Measurements from ENCODE around the gene GOLT1A.

GOLT1A gene

DNA sequence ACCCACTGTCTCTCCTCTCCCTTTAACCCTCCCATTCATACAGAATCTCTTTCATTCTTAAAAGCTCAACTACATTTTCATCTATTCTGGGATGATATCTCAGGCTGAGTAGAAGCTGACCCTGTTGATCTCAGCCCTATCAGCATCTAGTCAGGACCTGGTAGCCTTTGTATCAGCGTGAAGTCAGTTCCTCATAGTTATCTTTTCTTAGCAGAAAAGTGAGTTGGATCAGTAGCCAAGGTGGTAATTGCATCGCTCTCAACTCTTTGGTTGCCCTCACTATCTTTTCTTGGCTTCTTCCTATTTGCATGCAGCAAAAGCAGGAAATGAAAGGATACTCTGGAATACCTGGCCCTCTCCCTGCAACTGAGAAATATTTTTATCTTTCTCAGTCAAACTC is 13.6 kb upstream of the GOLT1A start:
- Histone ChIP-seq H3K36me3 (ENCODE audit: control insufficient read depth, insufficient read depth, low read length) (no peaks in the 10 kb centered on the region), H3K27me3 (ENCODE audit: control insufficient read depth, insufficient read depth, low read length) (no peaks in the 10 kb centered on the region), H3K4me1 (ENCODE audit: control insufficient read depth, insufficient read depth, low read length) (no peaks in the 10 kb centered on the region), H3K4me3 (ENCODE audit: low read depth, low read length) (no peak overlapping the region), H3K9me3 (ENCODE audit: control insufficient read depth, insufficient read depth, low read length) (no peaks in the 10 kb centered on the region), H3K9ac (ENCODE audit: low read depth, low read length) (no peak overlapping the region), H3K27ac (ENCODE audit: low read depth, low read length) (no peak overlapping the region)

DNA sequence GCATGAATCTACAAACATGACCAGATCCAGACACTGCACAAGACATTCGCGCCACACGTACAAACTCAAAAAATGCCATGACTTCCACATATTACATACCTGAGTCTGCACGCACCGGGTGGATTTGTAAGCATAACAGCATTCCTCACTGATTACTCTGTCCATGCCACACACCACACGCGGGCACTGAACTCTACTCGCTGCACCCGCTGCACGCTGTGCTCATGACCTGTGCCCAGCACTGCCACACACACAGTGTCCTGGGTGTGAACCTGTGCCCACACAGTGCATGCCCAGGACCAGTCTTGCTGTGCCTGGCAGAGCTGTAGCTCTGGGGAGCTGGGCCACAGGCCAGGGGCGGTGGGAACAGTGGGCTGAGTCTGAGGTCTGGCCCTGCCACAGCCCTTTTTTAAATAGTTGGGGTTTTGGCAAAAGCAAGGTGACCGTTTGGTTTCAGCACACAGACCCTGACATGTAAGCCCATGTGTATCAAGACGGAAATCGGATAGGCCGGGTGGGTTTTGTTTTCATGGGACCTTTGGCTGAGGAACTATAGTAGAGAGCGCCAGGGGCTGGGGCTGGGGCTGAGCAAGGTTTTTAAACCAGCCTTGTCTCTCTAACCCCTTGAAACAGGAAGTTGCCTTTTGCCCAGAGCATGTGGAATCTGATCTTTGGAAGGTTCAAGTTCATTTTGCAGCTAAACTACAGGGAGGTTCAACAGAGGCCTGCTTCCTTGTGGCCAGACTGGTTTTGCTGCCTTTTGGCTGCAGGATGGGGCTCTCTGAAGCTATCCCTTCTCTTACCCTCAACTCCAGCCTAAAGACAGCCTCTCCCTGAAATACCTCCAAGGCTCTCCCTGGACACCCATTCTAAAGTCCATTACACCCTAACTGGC is 12.3 kb upstream of the GOLT1A start:
- Histone ChIP-seq H3K4me1 (ENCODE audit: control insufficient read depth, insufficient read depth, low read length) (peaks cover 5% of the 10 kb centered on the region; the same call in 1 of the 2 replicates), H3K27me3 (ENCODE audit: control insufficient read depth, insufficient read depth, low read length) (no peaks in the 10 kb centered on the region), H3K36me3 (ENCODE audit: control insufficient read depth, insufficient read depth, low read length) (no peaks in the 10 kb centered on the region), H3K9ac (ENCODE audit: low read depth, low read length) (no peak overlapping the region), H3K4me3 (ENCODE audit: low read depth, low read length) (no peak overlapping the region), H3K9me3 (ENCODE audit: control insufficient read depth, insufficient read depth, low read length) (no peaks in the 10 kb centered on the region), H3K27ac (ENCODE audit: low read depth, low read length) (no peak overlapping the region)

DNA sequence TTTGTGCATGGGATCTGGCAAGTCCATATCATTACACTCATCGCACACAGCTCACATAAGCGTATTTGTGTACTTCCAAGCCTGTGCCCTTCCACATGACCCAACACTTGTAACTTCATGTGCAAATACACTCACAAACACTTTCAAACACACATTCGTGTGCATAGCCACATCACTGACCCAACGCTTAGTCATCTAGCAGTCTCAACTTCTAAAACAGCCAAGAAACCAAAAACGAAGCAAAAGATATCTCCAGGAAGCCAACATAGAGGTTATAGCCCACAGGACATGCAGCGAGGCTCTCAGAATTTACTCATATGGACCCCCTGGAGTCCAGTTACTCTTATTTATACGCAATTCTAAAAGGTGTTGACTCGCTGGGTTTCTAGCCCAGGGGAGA is 10.9 kb upstream of the GOLT1A start:
- Histone ChIP-seq H3K36me3 (ENCODE audit: control insufficient read depth, insufficient read depth, low read length) (no peaks in the 10 kb centered on the region), H3K27me3 (ENCODE audit: control insufficient read depth, insufficient read depth, low read length) (no peaks in the 10 kb centered on the region), H3K4me1 (ENCODE audit: control insufficient read depth, insufficient read depth, low read length) (peaks cover 5% of the 10 kb centered on the region; the same call in 1 of the 2 replicates), H3K9ac (ENCODE audit: low read depth, low read length) (no peak overlapping the region), H3K27ac (ENCODE audit: low read depth, low read length) (no peak overlapping the region), H3K9me3 (ENCODE audit: control insufficient read depth, insufficient read depth, low read length) (no peaks in the 10 kb centered on the region), H3K4me3 (ENCODE audit: low read depth, low read length) (no peak overlapping the region)

DNA sequence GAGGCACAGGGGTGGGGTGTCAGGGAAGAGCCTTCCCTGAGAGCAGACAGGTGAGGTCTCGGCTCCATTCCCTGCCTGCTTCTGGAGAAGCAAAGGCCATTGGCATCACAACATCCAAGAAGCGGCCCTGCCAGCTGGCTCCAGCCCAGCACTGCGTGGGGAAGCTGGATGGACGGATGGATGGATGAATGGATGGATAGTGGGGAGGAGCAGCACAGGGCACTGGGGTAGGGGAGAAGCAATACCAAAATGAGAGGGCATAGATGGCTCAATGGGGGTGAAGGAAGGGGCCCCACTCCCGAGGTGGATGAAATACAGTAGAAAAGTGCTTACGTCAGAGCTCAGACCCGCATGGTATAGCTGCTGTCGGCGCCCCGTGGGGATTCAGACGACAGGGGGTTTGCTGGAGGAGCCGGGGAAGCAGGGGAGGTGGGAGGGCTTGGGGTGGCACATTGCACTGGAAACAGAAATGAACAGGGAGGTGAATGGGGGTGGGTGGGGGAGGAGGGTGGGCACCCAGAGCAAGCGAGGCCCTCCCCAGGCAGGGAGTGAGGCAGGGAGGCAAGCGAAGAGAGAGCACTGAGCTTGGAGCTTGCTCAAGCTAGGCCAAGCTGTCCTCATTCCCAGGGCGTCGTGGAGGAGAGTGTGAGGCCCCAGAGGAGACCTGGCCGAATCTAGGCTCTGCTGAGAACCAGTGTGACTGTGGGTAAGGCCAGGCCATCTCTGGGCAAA is 9.5 kb upstream of the GOLT1A start:
- H3K27ac ChIP-seq (ENCODE audit: low read depth, low read length): no peak overlapping the region
- no peak overlapping the region for H3K4me3 ChIP-seq (ENCODE audit: low read depth, low read length)
- H3K9ac ChIP-seq (ENCODE audit: low read depth, low read length): no peak overlapping the region
- peaks cover 5% of the 10 kb centered on the region; the same call in 1 of the 2 replicates for H3K4me1 ChIP-seq (ENCODE audit: control insufficient read depth, insufficient read depth, low read length)
- H3K9me3 ChIP-seq (ENCODE audit: control insufficient read depth, insufficient read depth, low read length): no peaks in the 10 kb centered on the region
- H3K27me3 ChIP-seq (ENCODE audit: control insufficient read depth, insufficient read depth, low read length): no peaks in the 10 kb centered on the region
- H3K36me3 ChIP-seq (ENCODE audit: control insufficient read depth, insufficient read depth, low read length): no peaks in the 10 kb centered on the region

DNA sequence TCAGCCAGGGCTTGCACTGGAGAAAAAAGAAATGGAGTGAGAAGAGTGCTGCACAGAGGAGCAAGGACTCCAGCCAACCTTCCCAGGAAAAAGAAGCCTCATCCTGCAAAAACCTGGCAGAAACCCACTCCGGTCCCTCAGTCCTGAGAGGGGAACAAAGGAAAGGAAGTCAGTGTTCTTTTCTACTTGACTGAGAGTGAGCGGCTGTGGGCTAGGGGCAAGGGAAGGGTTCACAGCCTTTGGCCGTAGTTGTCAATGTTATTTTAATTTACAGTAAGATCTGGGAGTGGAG is 8.9 kb upstream of the GOLT1A start:
- Histone ChIP-seq H3K27me3 (ENCODE audit: control insufficient read depth, insufficient read depth, low read length) (no peaks in the 10 kb centered on the region), H3K27ac (ENCODE audit: low read depth, low read length) (no peak overlapping the region), H3K4me3 (ENCODE audit: low read depth, low read length) (no peak overlapping the region), H3K4me1 (ENCODE audit: control insufficient read depth, insufficient read depth, low read length) (peaks cover 5% of the 10 kb centered on the region; the same call in 1 of the 2 replicates), H3K9ac (ENCODE audit: low read depth, low read length) (no peak overlapping the region), H3K9me3 (ENCODE audit: control insufficient read depth, insufficient read depth, low read length) (no peaks in the 10 kb centered on the region), H3K36me3 (ENCODE audit: control insufficient read depth, insufficient read depth, low read length) (no peaks in the 10 kb centered on the region)

DNA sequence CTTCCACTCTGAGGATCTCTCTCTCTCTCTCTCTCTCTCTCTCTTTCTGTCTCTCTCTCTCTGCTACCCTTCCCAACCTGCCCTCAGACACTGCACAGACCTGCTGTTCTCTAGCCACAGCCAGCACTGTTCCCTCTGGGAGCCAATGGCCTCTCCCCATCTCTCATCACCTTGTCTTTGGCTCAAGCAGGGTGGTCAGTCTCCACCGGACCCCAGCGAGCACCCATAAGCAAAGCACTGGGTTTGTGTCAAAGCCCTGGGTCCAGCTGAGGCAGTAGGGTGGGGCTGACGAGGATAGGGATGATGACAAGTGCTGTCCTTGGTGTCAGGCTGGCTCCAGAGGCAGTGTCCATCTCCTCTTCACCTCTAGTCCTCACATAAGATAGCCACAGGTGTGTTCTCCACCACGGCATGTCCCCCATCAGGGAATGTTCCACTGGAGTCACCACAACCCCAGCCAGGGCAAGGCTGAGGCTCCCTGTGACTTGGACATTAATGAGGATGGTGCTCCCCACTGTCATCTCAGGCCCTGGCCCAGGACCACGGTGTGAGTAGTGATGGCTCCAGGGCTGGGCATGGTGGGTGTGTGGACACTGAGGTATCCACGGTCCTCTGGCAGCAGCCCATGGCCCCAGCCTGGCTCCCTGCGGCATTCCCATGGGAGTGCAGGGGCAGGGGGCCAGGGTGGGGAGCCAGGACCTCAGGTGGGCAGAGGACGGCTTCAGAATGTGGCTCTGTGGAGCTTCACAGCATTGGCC is 8.4 kb upstream of the GOLT1A start:
- Histone ChIP-seq H3K27me3 (ENCODE audit: control insufficient read depth, insufficient read depth, low read length) (no peaks in the 10 kb centered on the region), H3K4me1 (ENCODE audit: control insufficient read depth, insufficient read depth, low read length) (peaks cover 5% of the 10 kb centered on the region; the same call in 1 of the 2 replicates), H3K9me3 (ENCODE audit: control insufficient read depth, insufficient read depth, low read length) (no peaks in the 10 kb centered on the region), H3K9ac (ENCODE audit: low read depth, low read length) (no peak overlapping the region), H3K36me3 (ENCODE audit: control insufficient read depth, insufficient read depth, low read length) (no peaks in the 10 kb centered on the region), H3K4me3 (ENCODE audit: low read depth, low read length) (no peak overlapping the region), H3K27ac (ENCODE audit: low read depth, low read length) (no peak overlapping the region)

DNA sequence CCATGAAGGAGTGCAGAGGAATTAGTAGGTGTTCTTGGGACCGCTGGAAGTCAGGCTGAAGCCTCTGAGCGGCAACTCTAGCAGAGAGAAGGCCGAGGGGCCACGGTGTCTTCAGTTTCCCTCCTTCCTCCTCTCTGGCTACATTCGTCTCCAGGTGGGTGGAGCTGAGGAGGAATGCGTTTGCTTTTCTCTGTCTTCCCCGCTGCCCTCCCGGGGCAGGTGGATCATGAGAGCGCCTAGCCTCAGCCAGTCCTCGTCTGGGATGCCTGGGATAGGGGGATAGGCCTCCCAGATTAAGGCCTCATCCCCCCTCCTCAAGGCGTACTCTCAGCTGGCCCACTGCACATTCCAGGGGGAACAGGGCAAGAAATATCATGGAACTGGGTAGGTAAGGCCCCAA is 7.5 kb upstream of the GOLT1A start:
- Histone ChIP-seq H3K9ac (ENCODE audit: low read depth, low read length) (no peak overlapping the region), H3K27ac (ENCODE audit: low read depth, low read length) (no peak overlapping the region), H3K27me3 (ENCODE audit: control insufficient read depth, insufficient read depth, low read length) (no peaks in the 10 kb centered on the region), H3K4me1 (ENCODE audit: control insufficient read depth, insufficient read depth, low read length) (peaks cover 5% of the 10 kb centered on the region; the same call in 1 of the 2 replicates), H3K4me3 (ENCODE audit: low read depth, low read length) (no peak overlapping the region), H3K36me3 (ENCODE audit: control insufficient read depth, insufficient read depth, low read length) (no peaks in the 10 kb centered on the region), H3K9me3 (ENCODE audit: control insufficient read depth, insufficient read depth, low read length) (no peaks in the 10 kb centered on the region)

DNA sequence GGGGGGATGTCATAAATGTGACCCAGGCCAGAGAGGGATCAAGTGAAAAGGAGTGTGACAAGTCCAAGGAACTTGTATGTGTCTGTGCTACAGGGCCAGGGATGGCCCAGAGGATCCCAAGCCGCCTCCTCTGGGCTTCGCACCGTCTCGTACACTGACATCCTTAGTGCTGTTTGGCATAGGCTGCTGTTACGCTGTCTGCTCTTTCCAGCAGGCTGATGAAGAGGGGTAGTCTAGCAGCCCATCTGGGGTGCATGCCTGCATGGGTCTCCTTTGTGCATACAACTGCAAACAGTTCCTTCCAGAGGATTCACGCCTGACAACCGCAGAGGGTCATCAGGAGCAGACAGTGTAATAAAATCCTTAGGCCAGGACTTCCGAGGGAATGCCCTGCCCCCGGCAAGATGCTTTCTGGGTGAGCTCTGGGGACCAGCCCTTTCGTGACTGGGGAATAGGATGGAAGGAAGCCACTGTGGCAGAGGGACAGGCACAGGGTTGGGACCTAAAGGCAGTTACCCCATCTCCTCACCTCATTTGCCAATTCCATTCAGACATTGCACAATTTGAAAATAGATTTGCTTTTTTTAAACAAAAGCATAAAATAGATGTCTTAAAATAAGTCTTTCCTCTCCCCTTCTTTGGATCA is 6.3 kb upstream of the GOLT1A start:
- no peaks in the 10 kb centered on the region for H3K27me3 ChIP-seq (ENCODE audit: control insufficient read depth, insufficient read depth, low read length)
- no peak overlapping the region for H3K4me3 ChIP-seq (ENCODE audit: low read depth, low read length)
- H3K4me1 ChIP-seq (ENCODE audit: control insufficient read depth, insufficient read depth, low read length): peaks cover 5% of the 10 kb centered on the region; the same call in 1 of the 2 replicates
- H3K9ac ChIP-seq (ENCODE audit: low read depth, low read length): no peak overlapping the region
- H3K36me3 ChIP-seq (ENCODE audit: control insufficient read depth, insufficient read depth, low read length): no peaks in the 10 kb centered on the region
- H3K27ac ChIP-seq (ENCODE audit: low read depth, low read length): no peak overlapping the region
- H3K9me3 ChIP-seq (ENCODE audit: control insufficient read depth, insufficient read depth, low read length): no peaks in the 10 kb centered on the region

DNA sequence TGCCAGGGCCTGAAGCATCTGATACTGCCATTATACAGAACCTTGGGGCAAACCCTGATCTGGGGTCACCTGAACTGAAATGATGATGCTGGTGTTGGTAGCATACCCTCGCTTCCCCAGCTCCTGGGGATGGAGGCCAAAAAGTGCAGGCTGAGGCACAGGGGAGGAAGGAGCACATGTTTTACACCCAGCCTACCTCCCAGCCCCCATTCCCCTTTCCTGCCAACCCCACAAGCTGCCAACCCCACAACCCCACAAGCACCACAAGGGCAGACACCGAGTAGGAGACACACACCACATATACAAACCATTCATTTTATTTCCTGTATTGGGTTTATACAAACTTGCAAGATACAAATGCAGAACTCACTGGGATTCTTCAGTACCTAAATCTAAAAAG is 4.8 kb upstream of the GOLT1A start:
- no peak overlapping the region for H3K27ac ChIP-seq (ENCODE audit: low read depth, low read length)
- no peak overlapping the region for H3K4me3 ChIP-seq (ENCODE audit: low read depth, low read length)
- H3K36me3 ChIP-seq (ENCODE audit: control insufficient read depth, insufficient read depth, low read length): no peaks in the 10 kb centered on the region
- peaks cover 5% of the 10 kb centered on the region; the same call in 1 of the 2 replicates for H3K4me1 ChIP-seq (ENCODE audit: control insufficient read depth, insufficient read depth, low read length)
- H3K9ac ChIP-seq (ENCODE audit: low read depth, low read length): no peak overlapping the region
- H3K9me3 ChIP-seq (ENCODE audit: control insufficient read depth, insufficient read depth, low read length): no peaks in the 10 kb centered on the region
- no peaks in the 10 kb centered on the region for H3K27me3 ChIP-seq (ENCODE audit: control insufficient read depth, insufficient read depth, low read length)

DNA sequence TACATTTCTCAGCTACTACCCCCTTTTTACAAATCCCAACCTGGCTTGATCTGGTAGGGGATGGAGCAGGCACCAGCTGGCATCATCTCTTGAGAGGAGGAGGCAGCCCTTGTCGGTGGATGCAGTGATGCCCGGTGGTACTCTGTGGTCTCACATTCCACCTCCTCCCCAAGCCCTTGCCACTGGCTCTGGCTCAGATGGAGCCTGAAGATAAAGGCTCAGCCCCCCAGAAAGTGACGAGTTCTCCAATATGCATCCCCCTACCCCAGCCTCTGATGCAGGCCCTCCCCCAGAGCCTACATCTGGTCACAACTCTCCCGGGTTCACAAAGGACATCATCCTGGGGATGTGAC is 3.8 kb upstream of the GOLT1A start:
- H3K4me1 ChIP-seq (ENCODE audit: control insufficient read depth, insufficient read depth, low read length): peaks cover 5% of the 10 kb centered on the region; the same call in 1 of the 2 replicates
- no peak overlapping the region for H3K4me3 ChIP-seq (ENCODE audit: low read depth, low read length)
- H3K9me3 ChIP-seq (ENCODE audit: control insufficient read depth, insufficient read depth, low read length): no peaks in the 10 kb centered on the region
- H3K9ac ChIP-seq (ENCODE audit: low read depth, low read length): no peak overlapping the region
- H3K27ac ChIP-seq (ENCODE audit: low read depth, low read length): no peak overlapping the region
- no peaks in the 10 kb centered on the region for H3K27me3 ChIP-seq (ENCODE audit: control insufficient read depth, insufficient read depth, low read length)
- no peaks in the 10 kb centered on the region for H3K36me3 ChIP-seq (ENCODE audit: control insufficient read depth, insufficient read depth, low read length)
